CD14-positive monocyte (primary cell): Measurements from ENCODE around the gene CCNY. TPM values are rescaled to one million over a fixed set of nuclear protein-coding genes. Genes with fewer than 3 reads are reported as not detected.
A peak's percentile ranks its signal among the peaks of the same experiment; 100 is the strongest.

Experiments
- DNase-seq, 3 donors: peaks; one replicate each; pipeline ENCODE4 v3.0.0-alpha.2; 2011 to 2022
- H2AFZ ChIP-seq: 2 replicates; pipeline ENCODE4 v1.6.0; 2012; ENCODE audit warnings: mild to moderate bottlenecking, low read depth, low read length, inconsistent platforms; ENCODE audit not compliant: insufficient read depth, poor library complexity, severe bottlenecking
- H3K27ac ChIP-seq, 2 donors: 1 replicate in 1 of 2; 2 replicates in 1 of 2; pipeline ENCODE4 v1.5.1; 2012 to 2013; ENCODE audit warnings: low read length in 2 of 2, control low read depth in 1 of 2, inconsistent platforms in 1 of 2, low read depth in 1 of 2, mild to moderate bottlenecking in 1 of 2
- H3K27me3 ChIP-seq, 2 donors: one replicate each; pipeline versions ENCODE4 v1.6.0 to v1.6.1; 2011 to 2013; ENCODE audit warnings: low read length in 2 of 2; ENCODE audit not compliant: control insufficient read depth in 2 of 2, insufficient read depth in 2 of 2
- H3K36me3 ChIP-seq, 2 donors: replicated peaks in 1 of 2; 1 replicate in 1 of 2; 2 replicates in 1 of 2; pipeline versions ENCODE4 v1.5.1 to v1.6.1; 2012 to 2013; ENCODE audit warnings: low read length in 2 of 2, control low read depth in 1 of 2, inconsistent platforms in 1 of 2, mild to moderate bottlenecking in 1 of 2; ENCODE audit not compliant: insufficient read depth in 2 of 2, control insufficient read depth in 1 of 2
- H3K4me1 ChIP-seq, 2 donors: 1 replicate in 1 of 2; 2 replicates in 1 of 2; pipeline versions ENCODE4 v1.5.1 to v1.6.1; 2012 to 2013; ENCODE audit warnings: low read length in 2 of 2, control low read depth in 1 of 2, inconsistent platforms in 1 of 2, mild to moderate bottlenecking in 1 of 2, moderate library complexity in 1 of 2; ENCODE audit not compliant: insufficient read depth in 2 of 2, control insufficient read depth in 1 of 2
- H3K4me2 ChIP-seq: replicated peaks from 2 replicates; pipeline ENCODE3; 2012; ENCODE audit warnings: low read length, moderate library complexity, mild to moderate bottlenecking; ENCODE audit not compliant: poor library complexity, severe bottlenecking; ENCODE audit errors: extremely low read depth
- H3K4me3 ChIP-seq, 3 experiments: fragments of 200-600 bp in 1 of 3; sonication (generic) in 1 of 3; replicated peaks in 1 of 3; 1 replicate in 2 of 3; 2 replicates in 1 of 3; pipeline ENCODE4 v1.5.1; 2011 to 2013; ENCODE audit warnings: low read length in 3 of 3, mild to moderate bottlenecking in 3 of 3, control low read depth in 2 of 3, low read depth in 2 of 3, inconsistent platforms in 1 of 3, moderate library complexity in 1 of 3
- H3K79me2 ChIP-seq: 2 replicates; pipeline ENCODE4 v1.6.0; 2012; ENCODE audit warnings: mild to moderate bottlenecking, control low read depth, inconsistent platforms, low read length, moderate library complexity; ENCODE audit not compliant: insufficient read depth
- H3K9ac ChIP-seq: 2 replicates; pipeline ENCODE4 v1.6.0; 2017; ENCODE audit warnings: low read length, mild to moderate bottlenecking; ENCODE audit not compliant: insufficient read depth, poor library complexity, severe bottlenecking
- H3K9me3 ChIP-seq, 2 donors: replicated peaks in 1 of 2; 1 replicate in 1 of 2; 2 replicates in 1 of 2; pipeline versions ENCODE4 v1.5.1 to v1.6.1; 2012 to 2013; ENCODE audit warnings: low read length in 2 of 2, control low read depth in 1 of 2; ENCODE audit not compliant: control insufficient read depth in 1 of 2, insufficient read depth in 1 of 2
- H4K20me1 ChIP-seq: 2 replicates; pipeline ENCODE4 v1.6.0; 2012; ENCODE audit warnings: mild to moderate bottlenecking, low read length, control low read depth, moderate library complexity; ENCODE audit not compliant: insufficient read depth
- H3K27ac Mint-ChIP-seq, 7 donors: one replicate each; pipeline ENCODE4 v1.8.0; 2020; ENCODE audit warnings: mild to moderate bottlenecking in 7 of 7, mixed read lengths in 7 of 7, moderate library complexity in 6 of 7, inconsistent platforms in 2 of 7
- H3K27me3 Mint-ChIP-seq, 3 donors: one replicate each; pipeline ENCODE4 v1.8.0; 2021 to 2022; ENCODE audit warnings: low read depth in 3 of 3, mild to moderate bottlenecking in 3 of 3, mixed read lengths in 3 of 3, moderate library complexity in 3 of 3, inconsistent platforms in 1 of 3
- H3K36me3 Mint-ChIP-seq, 2 donors: one replicate each; pipeline ENCODE4 v1.8.0; 2020; ENCODE audit warnings: mixed read lengths in 2 of 2, inconsistent platforms in 1 of 2, mild to moderate bottlenecking in 1 of 2
- H3K4me1 Mint-ChIP-seq: one replicate; pipeline ENCODE4 v1.8.0; 2020; ENCODE audit warnings: mild to moderate bottlenecking, mixed read lengths
- H3K4me3 Mint-ChIP-seq, 2 donors: one replicate each; pipeline ENCODE4 v1.8.0; 2020; ENCODE audit warnings: mild to moderate bottlenecking in 2 of 2, mixed read lengths in 2 of 2, moderate library complexity in 1 of 2
- H3K9me3 Mint-ChIP-seq, 7 donors: one replicate each; pipeline ENCODE4 v1.8.0; 2020 to 2022; ENCODE audit warnings: mixed read lengths in 7 of 7, mild to moderate bottlenecking in 6 of 7, moderate library complexity in 6 of 7, inconsistent platforms in 2 of 7
- WGBS: methylation state at CpG from one replicate; pipeline ENCODE4 v1.1.5; 2013; ENCODE audit warnings: missing lambda C conversion rate; ENCODE audit not compliant: insufficient coverage; 5-methylcytosine and 5-hydroxymethylcytosine counted together
- intact Hi-C, 2 donors: fragments of 100-400 bp; cut with micrococcal nuclease; formaldehyde crosslinking; loops; one replicate each; pipeline versions ENCODE4 v1.15.0 to v1.15.1; 2023
- polyA plus RNA-seq, 3 donors: library from polyadenylated mRNA; depleted of rRNA in 1 of 3; unstranded in 2 of 3; stranded (reverse) in 1 of 3; fragments of 300-500 nt in 2 of 3; fragments of >200 nt in 1 of 3; fragmentation: Illumina TruSeq in 2 of 3; gene quantifications; 1 replicate in 2 of 3; 2 replicates in 1 of 3; pipeline ENCODE4 v1.2.3, GENCODE V29; 2012 to 2021
- TF ChIP-seq, protein P1 (sequence below): fragments of 200-600 bp; IDR thresholded peaks from one replicate; pipeline ENCODE4 v1.8.0; 2022; ENCODE audit warnings: antibody characterized with exemption, mild to moderate bottlenecking

CCNY gene
- polyA plus RNA-seq, 3 donors, result 39.9 to 116 (median 64.8) TPM

DNA sequence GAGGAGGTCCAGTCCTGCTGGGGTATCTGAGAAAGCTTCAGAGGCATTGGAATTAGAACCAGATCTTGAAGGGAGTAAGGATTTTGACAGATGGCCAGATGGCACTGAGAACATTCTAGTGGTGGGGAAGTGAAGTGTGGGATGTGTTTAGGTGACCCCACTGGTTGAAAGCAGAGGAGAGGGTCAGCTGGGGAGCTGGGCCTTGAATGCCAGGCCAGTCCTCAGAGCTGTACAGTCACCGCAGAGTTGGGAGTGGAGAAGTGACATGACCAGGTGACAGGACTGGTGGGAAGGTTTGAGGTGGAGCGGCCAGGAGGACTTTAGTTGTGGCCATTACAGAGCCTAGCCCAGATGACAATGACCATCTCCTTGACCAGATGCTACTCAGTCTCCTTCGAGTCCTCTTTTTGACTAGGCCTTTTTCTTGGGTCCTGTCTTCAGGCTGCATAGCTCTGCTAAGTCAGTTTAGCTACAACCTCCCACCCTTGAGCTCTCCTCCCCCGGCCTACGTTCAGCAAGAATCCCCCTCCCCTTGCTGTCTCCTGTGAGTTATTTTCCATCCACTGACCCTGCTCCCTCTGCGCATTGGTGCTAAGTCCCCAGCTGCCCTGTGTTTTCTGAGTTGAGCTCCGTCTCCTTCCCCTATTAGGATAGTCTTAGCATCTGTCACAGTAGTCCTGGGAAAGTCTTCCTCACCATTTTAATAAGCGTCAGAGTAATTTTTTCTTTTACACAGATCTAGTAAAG is 56.3 kb downstream of the CCNY start:
- H4K20me1 ChIP-seq, result peaks cover 100% of the 10 kb centered on the region
- peaks cover 10 to 17% of the 10 kb centered on the region in 2 donors for H3K9me3 ChIP-seq
- no peaks in the 10 kb centered on the region for H3K27me3 ChIP-seq
- H3K9ac ChIP-seq, result no peak overlapping the region
- Mint-ChIP-seq H3K27ac (peak overlapping the region in 6 of 7 donors; percentile 28 to 76 (median 52)), H3K4me3 (no peak overlapping the region), H3K36me3 (peaks cover 4 to 10% of the 10 kb centered on the region in 2 donors), H3K9me3 (peaks cover 6 to 19% (median 13%) of the 10 kb centered on the region in 7 donors), H3K4me1 (peaks cover 63% of the 10 kb centered on the region), H3K27me3 (no peaks in the 10 kb centered on the region)
- TF ChIP-seq, protein P1, sequence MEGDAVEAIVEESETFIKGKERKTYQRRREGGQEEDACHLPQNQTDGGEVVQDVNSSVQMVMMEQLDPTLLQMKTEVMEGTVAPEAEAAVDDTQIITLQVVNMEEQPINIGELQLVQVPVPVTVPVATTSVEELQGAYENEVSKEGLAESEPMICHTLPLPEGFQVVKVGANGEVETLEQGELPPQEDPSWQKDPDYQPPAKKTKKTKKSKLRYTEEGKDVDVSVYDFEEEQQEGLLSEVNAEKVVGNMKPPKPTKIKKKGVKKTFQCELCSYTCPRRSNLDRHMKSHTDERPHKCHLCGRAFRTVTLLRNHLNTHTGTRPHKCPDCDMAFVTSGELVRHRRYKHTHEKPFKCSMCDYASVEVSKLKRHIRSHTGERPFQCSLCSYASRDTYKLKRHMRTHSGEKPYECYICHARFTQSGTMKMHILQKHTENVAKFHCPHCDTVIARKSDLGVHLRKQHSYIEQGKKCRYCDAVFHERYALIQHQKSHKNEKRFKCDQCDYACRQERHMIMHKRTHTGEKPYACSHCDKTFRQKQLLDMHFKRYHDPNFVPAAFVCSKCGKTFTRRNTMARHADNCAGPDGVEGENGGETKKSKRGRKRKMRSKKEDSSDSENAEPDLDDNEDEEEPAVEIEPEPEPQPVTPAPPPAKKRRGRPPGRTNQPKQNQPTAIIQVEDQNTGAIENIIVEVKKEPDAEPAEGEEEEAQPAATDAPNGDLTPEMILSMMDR, result no peak
- H3K4me3 ChIP-seq, result no peak overlapping the region
- 95% methylated on average over 3 of the region's 8 CpGs for WGBS
- peak overlapping the region in 1 of 2 donors; percentile 17 for H3K27ac ChIP-seq
- no peaks in the 10 kb centered on the region for H3K36me3 ChIP-seq
- intact Hi-C loops, result no loop called here
- peaks cover 100% of the 10 kb centered on the region for H3K79me2 ChIP-seq
- no peak overlapping the region for H2AFZ ChIP-seq
- peaks cover 19 to 22% of the 10 kb centered on the region in 2 donors for H3K4me1 ChIP-seq
- H3K4me2 ChIP-seq, result no peak overlapping the region
- DNase-seq, result no peak

DNA sequence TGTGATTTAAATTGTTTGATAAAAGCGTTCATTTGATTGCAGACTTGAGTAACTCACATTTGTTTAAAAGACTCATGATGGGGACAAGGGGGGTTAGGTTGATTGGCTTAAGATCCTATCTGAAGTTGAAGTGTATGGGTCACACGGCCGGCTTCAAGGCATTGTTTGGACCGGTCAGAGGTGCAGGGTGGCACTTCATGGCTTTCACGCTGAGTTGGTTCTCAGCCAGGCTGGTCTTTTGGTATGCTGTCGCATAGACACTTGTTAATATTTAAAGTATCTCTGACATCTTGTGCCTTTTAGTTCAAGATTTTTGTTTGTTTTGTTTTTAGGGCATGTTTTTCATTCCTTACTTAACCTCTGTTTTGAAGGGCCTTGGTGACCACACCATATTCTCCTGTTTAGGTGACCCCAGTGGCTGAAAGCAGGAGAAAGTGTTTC is 58.1 kb downstream of the CCNY start:
- Histone ChIP-seq H3K9me3 (peaks cover 10 to 15% of the 10 kb centered on the region in 2 donors), H4K20me1 (peaks cover 100% of the 10 kb centered on the region), H3K27ac (no peak overlapping the region), H3K4me1 (peaks cover 8 to 10% of the 10 kb centered on the region in 2 donors), H3K36me3 (no peaks in the 10 kb centered on the region), H3K27me3 (no peaks in the 10 kb centered on the region), H3K9ac (no peak overlapping the region), H3K4me3 (no peak overlapping the region), H3K79me2 (peaks cover 100% of the 10 kb centered on the region), H3K4me2 (no peak overlapping the region), H2AFZ (no peak overlapping the region)
- Mint-ChIP-seq H3K27ac (no peak overlapping the region), H3K27me3 (no peaks in the 10 kb centered on the region), H3K4me3 (no peak overlapping the region), H3K4me1 (peaks cover 63% of the 10 kb centered on the region), H3K36me3 (peaks cover 4 to 10% of the 10 kb centered on the region in 2 donors), H3K9me3 (peaks cover 6 to 20% (median 13%) of the 10 kb centered on the region in 7 donors)
- TF ChIP-seq, protein P1, result no peak
- DNase-seq, result no peak
- intact Hi-C loops, result no loop called here
- WGBS, result 98% methylated on average over 4 of the region's 6 CpGs
